SK-N-SH treated with all-trans-retinoic acid at 6 μM for 48 hours (cell line): ENCODE data around the gene NXNL1.

ENCODE experiments used
- ATAC-seq: fragments of 200-7000 bp; cut with Tn5 transposase; 3 replicates; pipeline ENCODE4 v1.9.1; 2020; ENCODE audit warnings: mild to moderate bottlenecking, moderate library complexity
- BACH2 ChIP-seq: fragments of 250-450 bp; sonication (Bioruptor Pico); IDR thresholded peaks from 2 replicates; pipeline ENCODE4 v1.9.0; 2021; ENCODE audit warnings: mild to moderate bottlenecking, borderline replicate concordance
- CSDC2 ChIP-seq: fragments of 250-450 bp; sonication (Bioruptor Pico); IDR thresholded peaks from 2 replicates; pipeline ENCODE4 v1.5.0; 2020; ENCODE audit warnings: mild to moderate bottlenecking, moderate library complexity
- ESRRG ChIP-seq: fragments of 250-450 bp; sonication (Bioruptor Pico); IDR thresholded peaks from 2 replicates; pipeline ENCODE4 v1.6.1; 2021; ENCODE audit warnings: mild to moderate bottlenecking
- GLIS3 ChIP-seq: fragments of 250-450 bp; sonication (Bioruptor Pico); IDR thresholded peaks from 2 replicates; pipeline ENCODE4 v1.5.0; 2020; ENCODE audit warnings: mild to moderate bottlenecking, moderate library complexity
- ISL1 ChIP-seq: fragments of 250-450 bp; sonication (Bioruptor Pico); IDR thresholded peaks from 2 replicates; pipeline ENCODE4 v2.1.2; 2022; ENCODE audit warnings: mild to moderate bottlenecking, moderate library complexity
- OSR1 ChIP-seq: fragments of 250-450 bp; sonication (Bioruptor Pico); IDR thresholded peaks from 2 replicates; pipeline ENCODE4 v1.8.0; 2022; ENCODE audit warnings: moderate library complexity, mild to moderate bottlenecking, inconsistent platforms
- POU6F1 ChIP-seq: fragments of 250-450 bp; sonication (Bioruptor Pico); IDR thresholded peaks from 2 replicates; pipeline ENCODE4 v1.8.0; 2021; ENCODE audit warnings: low read depth, mild to moderate bottlenecking, moderate library complexity, borderline replicate concordance
- PPARA ChIP-seq: fragments of 250-450 bp; sonication (Bioruptor Pico); IDR thresholded peaks from 2 replicates; pipeline ENCODE4 v1.5.0; 2020; ENCODE audit warnings: mild to moderate bottlenecking, borderline replicate concordance
- RARB ChIP-seq: fragments of 250-450 bp; sonication (Bioruptor Pico); IDR thresholded peaks from 2 replicates; pipeline ENCODE4 v1.8.0; 2021; ENCODE audit warnings: mild to moderate bottlenecking, moderate library complexity
- TCF4 ChIP-seq: fragments of 250-450 bp; sonication (Bioruptor Pico); IDR thresholded peaks from 2 replicates; pipeline ENCODE4 v1.8.0; 2021; ENCODE audit warnings: mild to moderate bottlenecking, moderate library complexity, borderline replicate concordance
- TOX ChIP-seq: fragments of 250-450 bp; sonication (Bioruptor Pico); IDR thresholded peaks from 2 replicates; pipeline ENCODE4 v1.8.0; 2021; ENCODE audit warnings: mild to moderate bottlenecking, moderate library complexity, borderline replicate concordance
- TSHZ2 ChIP-seq: fragments of 250-450 bp; sonication (Bioruptor Pico); IDR thresholded peaks from 2 replicates; pipeline ENCODE4 v1.5.0; 2020; ENCODE audit warnings: mild to moderate bottlenecking, moderate library complexity
- ZFP3 ChIP-seq: fragments of 250-450 bp; sonication (Bioruptor Pico); IDR thresholded peaks from 2 replicates; pipeline ENCODE4 v1.5.0; 2020; ENCODE audit warnings: mild to moderate bottlenecking, moderate library complexity
- ZFP30 ChIP-seq: fragments of 450-650 bp; formaldehyde crosslinking; IDR thresholded peaks from 2 replicates; pipeline ENCODE4 v1.5.0; 2022; ENCODE audit warnings: mild to moderate bottlenecking, moderate library complexity
- ZNF70 ChIP-seq: fragments of 450-650 bp; formaldehyde crosslinking; IDR thresholded peaks from 2 replicates; pipeline ENCODE4 v1.5.0; 2020; ENCODE audit warnings: mild to moderate bottlenecking, moderate library complexity
- ZNF8 ChIP-seq: fragments of 450-650 bp; formaldehyde crosslinking; IDR thresholded peaks from 2 replicates; pipeline ENCODE4 v1.5.0; 2020; ENCODE audit warnings: mild to moderate bottlenecking, moderate library complexity
- TF ChIP-seq, protein P1 (sequence below): fragments of 250-450 bp; sonication (Bioruptor Pico); IDR thresholded peaks from 2 replicates; pipeline ENCODE4 v1.5.1; 2020; ENCODE audit warnings: low read depth, mild to moderate bottlenecking, moderate library complexity
- TF ChIP-seq, protein P2 (sequence below): fragments of 250-450 bp; sonication (Bioruptor Pico); IDR thresholded peaks from 2 replicates; pipeline ENCODE4 v1.8.0; 2020; ENCODE audit warnings: mild to moderate bottlenecking, moderate library complexity, borderline replicate concordance

The NXNL1 gene

DNA sequence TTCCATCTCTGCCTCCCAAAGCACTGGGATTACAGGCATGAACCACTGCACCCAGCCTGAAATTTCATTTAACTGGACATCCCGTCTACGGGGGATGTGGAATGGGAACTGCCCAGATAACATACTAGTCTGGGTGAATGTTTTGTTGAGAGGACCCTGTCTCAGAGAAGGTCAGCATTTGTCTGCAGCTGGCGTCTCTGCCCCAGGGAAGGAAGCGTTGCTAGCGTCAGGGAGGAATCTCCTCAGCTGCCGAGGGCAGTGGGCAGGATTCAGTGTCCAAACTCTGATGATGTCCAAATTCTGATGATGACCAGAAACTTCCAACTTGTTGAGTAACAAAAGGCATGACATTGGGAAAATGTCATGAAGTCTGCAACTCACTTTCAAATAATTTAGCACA lies 3.1 kb downstream of the NXNL1 start:
- ATAC-seq, result no peak
- TF ChIP-seq ZFP30 (no peak), ESRRG (CRISPR knock-in tag) (no peak), ZFP3 (no peak), RARB (CRISPR knock-in tag) (no peak), TOX (CRISPR knock-in tag) (no peak), PPARA (no peak), POU6F1 (CRISPR knock-in tag) (no peak), ZNF70 (CRISPR knock-in tag) (no peak), GLIS3 (no peak), TSHZ2 (CRISPR knock-in tag) (no peak), OSR1 (CRISPR knock-in tag) (no peak), CSDC2 (CRISPR knock-in tag) (no peak)
- TF ChIP-seq, protein P1, sequence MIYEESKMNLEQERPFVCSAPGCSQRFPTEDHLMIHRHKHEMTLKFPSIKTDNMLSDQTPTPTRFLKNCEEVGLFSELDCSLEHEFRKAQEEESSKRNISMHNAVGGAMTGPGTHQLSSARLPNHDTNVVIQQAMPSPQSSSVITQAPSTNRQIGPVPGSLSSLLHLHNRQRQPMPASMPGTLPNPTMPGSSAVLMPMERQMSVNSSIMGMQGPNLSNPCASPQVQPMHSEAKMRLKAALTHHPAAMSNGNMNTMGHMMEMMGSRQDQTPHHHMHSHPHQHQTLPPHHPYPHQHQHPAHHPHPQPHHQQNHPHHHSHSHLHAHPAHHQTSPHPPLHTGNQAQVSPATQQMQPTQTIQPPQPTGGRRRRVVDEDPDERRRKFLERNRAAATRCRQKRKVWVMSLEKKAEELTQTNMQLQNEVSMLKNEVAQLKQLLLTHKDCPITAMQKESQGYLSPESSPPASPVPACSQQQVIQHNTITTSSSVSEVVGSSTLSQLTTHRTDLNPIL (CRISPR knock-in tag), result no peak
- TF ChIP-seq, protein P2, sequence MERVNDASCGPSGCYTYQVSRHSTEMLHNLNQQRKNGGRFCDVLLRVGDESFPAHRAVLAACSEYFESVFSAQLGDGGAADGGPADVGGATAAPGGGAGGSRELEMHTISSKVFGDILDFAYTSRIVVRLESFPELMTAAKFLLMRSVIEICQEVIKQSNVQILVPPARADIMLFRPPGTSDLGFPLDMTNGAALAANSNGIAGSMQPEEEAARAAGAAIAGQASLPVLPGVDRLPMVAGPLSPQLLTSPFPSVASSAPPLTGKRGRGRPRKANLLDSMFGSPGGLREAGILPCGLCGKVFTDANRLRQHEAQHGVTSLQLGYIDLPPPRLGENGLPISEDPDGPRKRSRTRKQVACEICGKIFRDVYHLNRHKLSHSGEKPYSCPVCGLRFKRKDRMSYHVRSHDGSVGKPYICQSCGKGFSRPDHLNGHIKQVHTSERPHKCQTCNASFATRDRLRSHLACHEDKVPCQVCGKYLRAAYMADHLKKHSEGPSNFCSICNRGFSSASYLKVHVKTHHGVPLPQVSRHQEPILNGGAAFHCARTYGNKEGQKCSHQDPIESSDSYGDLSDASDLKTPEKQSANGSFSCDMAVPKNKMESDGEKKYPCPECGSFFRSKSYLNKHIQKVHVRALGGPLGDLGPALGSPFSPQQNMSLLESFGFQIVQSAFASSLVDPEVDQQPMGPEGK (CRISPR knock-in tag), result no peak
- TF ChIP-seq, all 23 proteins: peak for 0

GRCh38 chr19:17456127-17456526 lies 4.6 kb downstream of the NXNL1 start:
- TF ChIP-seq OSR1 (CRISPR knock-in tag) (no peak), TCF4 (CRISPR knock-in tag) (no peak), TOX (CRISPR knock-in tag) (no peak), RARB (CRISPR knock-in tag) (no peak), POU6F1 (CRISPR knock-in tag) (no peak), ISL1 (CRISPR knock-in tag) (no peak), BACH2 (CRISPR knock-in tag) (no peak), CSDC2 (CRISPR knock-in tag) (no peak), GLIS3 (no peak)
- TF ChIP-seq, protein P1 (CRISPR knock-in tag), result no peak

GRCh38 chr19:17455308-17456123 lies 5.2 kb downstream of the NXNL1 start:
- TF ChIP-seq ZFP30, result no peak
- TF ChIP-seq OSR1 (CRISPR knock-in tag), result no peak
- TF ChIP-seq ZNF70 (CRISPR knock-in tag), result no peak
- no peak for TF ChIP-seq BACH2 (CRISPR knock-in tag)
- no peak for TF ChIP-seq ESRRG (CRISPR knock-in tag)
- TF ChIP-seq ZNF8 (CRISPR knock-in tag), result no peak
- no peak for TF ChIP-seq RARB (CRISPR knock-in tag)
- peak; percentile 35 for ATAC-seq

More at GRCh38 chr19:17456127-17456526, 4.6 kb downstream of the NXNL1 start:
- ATAC-seq, result no peak
